NOMO-1 treated with DMSO at 0.1 percent for 48 hours (cell line): ENCODE results near the gene CTTNBP2.

ENCODE experiments used
- DNase-seq: peaks from one replicate; lab custom pipeline; 2025; ENCODE audit not compliant: unreplicated experiment; lab: John Stamatoyannopoulos, UW

CTTNBP2 gene

GRCh38 chr7:117793521-117793920 lies 79.7 kb downstream of the CTTNBP2 start:
- DNase-seq, result no peak

- peak; percentile 62 for DNase-seq
Observed at GRCh38 chr7:117791877-117792780, 81.1 kb downstream of the CTTNBP2 start.

GRCh38 chr7:117790731-117791130 lies 82.5 kb downstream of the CTTNBP2 start:
- no peak for DNase-seq

DNA sequence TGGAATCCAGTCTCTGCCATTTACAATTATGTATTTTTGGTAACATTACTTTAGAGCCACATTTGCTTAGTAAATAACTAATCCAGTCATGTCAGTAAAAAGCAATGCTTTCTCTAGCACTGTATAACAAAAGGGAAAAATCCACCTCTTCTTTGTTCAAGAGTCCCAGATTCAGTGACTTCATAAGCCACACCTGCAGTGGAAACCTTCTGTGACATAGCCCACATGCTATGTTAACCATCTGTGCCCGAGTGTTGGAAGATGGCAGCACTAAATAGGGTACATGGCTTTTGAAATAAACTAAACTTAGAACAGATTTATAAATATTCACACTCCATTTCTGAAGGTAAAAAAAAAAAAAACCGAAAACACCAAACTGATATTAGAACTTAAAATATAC lies 83.0 kb downstream of the CTTNBP2 start:
- DNase-seq, result no peak

- DNase-seq, result no peak
Observed at GRCh38 chr7:117785431-117785830, 87.8 kb downstream of the CTTNBP2 start.

- DNase-seq, result no peak
Observed at GRCh38 chr7:117784315-117784714, 88.9 kb downstream of the CTTNBP2 start.

GRCh38 chr7:117782761-117783160 lies 90.5 kb downstream of the CTTNBP2 start:
- no peak for DNase-seq

DNA sequence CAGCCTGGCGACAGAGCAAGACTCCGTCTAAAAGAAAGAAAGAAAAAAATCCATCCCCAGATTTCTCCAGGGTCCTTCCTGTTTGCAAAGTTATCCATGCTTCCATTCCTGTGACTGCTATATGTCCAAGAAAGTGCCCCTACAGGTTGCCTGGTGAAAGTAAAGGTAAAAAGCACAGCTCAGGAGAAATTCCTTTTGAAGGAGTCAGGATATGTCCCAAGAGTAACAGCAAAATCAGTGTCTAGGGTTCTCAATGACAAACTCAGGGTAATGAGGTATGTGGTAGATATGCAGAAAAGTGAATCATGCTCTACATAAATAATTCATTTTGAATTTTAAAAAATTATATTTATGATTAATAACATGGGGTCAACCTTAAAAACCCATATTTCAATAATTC lies 91.5 kb downstream of the CTTNBP2 start:
- no peak for DNase-seq

GRCh38 chr7:117780832-117781231 lies 92.4 kb downstream of the CTTNBP2 start:
- DNase-seq, result no peak

DNA sequence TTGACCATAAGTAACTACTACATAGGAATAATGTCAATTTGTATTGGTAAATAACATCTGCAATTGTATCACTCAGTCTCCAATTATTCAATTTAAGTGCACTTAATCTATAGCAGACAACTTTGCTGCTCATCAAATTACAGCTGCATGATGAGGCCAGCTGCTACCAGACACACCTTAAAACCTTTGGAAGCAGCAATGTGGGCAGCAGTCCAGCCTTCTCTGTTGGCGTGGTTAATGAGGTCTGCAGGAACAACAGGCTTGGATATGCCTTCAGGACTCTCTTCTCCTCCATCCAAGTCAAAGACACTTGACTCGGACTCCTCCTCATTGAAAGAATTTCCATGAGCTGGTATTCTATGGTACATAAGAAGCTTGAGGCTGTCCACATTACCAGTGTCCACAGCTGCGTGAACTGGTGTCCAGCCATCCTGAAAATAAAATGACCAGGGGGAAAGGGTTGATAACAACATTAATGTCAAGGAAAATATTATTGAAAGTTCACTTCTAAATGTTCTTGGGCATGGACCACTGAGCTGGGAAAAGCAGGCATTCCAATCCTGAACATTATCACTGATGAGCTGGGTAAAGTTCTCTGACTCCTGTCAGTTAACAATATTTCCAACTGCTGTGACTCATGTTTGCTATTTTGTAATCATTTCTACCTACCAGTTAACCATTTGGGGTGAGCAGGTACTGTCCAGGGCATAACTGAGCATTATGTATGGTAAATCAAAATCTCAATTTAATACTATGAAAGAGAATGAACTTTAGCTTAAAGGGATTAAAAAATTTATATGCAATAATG lies 95.7 kb downstream of the CTTNBP2 start:
- no peak for DNase-seq

DNA sequence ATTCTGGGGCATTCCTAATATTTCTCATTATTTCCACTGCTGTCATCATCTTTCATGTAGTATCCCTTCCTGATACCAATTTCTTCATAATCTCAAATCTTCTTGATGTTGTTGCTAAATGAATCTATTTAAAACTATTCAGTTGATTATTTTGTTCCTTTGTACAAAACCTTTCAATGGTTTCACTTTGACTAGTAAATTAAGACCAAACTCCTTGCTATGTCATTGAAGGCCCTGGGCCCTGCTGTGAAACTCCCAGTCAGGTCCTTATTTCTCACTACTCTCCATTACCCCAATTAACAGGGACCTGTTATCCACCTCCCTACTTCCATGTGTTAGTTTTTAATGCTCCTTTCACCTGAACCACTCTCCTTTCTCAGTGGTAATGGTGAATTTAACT lies 97.0 kb downstream of the CTTNBP2 start:
- DNase-seq, result no peak

- peak; percentile 61 for DNase-seq
Observed at GRCh38 chr7:117775801-117776200, 97.4 kb downstream of the CTTNBP2 start.

- no peak for DNase-seq
Observed at GRCh38 chr7:117774943-117775342, 98.3 kb downstream of the CTTNBP2 start.

DNA sequence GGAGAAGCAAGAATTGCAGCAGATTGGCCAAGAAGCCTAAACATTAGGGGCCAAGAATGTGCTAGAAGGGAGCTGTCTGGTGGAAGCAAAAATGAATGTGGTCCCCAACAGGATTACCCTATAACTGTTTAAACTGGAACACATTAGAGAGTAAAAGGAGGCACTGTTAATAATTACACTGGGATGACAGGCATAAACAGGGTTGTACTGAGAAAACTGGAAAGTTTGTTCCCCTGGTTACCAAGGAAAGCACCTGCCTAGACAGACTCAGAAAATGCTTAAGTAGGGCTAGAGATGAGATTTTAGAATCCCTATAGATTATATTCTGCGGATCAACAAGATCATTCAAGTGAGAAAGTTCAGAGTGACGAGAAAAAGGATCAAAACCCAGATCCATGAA lies 100.8 kb downstream of the CTTNBP2 start:
- DNase-seq, result no peak

DNA sequence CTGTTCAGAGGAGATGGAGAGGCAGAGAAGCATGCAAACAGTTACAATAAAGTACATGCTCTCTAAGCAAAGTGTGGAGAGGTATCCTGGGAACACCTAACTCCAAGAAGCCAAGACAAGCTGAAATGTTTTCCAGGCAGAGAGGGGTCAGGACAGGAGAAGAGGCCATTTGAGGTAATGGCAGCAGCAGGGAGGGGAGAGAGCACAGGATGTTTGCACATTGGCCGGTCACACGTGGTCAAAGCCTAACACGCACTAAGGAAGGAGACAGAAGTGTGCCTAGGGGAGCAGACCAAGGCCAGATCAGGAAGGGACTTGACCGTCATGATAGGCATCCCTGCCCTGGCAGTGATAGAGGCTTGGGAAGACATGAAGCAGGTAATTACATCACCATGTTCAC lies 101.5 kb downstream of the CTTNBP2 start:
- DNase-seq, result no peak

DNA sequence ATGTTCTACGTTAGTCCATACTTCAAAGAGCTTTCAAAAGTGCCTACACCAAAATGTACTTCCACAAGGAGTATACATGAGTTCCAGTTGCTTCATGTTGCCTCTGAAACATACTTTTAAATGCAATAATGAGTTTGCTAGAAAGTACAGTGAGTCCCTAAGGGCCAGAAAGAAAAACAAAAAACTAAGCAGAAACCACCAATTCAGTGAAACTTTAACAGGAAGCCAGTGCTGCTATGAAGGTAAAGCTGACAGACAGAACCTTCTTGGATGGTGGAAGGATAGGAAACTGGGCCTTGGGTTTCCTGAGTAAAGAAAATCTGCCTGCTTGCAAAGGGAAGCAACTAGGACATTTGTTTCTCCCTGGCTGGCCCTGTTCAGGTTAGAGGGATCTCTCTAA lies 104.2 kb downstream of the CTTNBP2 start:
- DNase-seq, result no peak

DNA sequence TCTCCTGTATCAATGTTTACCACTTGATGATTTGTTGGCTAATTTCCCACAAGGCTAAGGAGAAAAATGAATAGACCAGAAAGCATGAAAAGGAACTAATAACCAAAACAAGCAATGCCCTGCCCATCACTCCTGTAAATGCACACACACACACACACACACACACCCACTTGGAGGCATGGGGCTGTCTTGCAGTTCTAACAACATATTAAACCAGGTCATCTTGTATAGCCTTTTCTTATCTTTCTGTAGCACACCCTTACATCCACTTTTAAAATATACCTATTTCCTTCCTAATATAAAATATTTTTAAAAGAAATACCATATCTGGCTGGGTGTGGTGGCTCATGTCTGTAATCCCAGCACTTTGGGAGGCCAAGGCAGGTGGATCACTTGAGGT lies 105.3 kb downstream of the CTTNBP2 start:
- DNase-seq, result no peak

DNA sequence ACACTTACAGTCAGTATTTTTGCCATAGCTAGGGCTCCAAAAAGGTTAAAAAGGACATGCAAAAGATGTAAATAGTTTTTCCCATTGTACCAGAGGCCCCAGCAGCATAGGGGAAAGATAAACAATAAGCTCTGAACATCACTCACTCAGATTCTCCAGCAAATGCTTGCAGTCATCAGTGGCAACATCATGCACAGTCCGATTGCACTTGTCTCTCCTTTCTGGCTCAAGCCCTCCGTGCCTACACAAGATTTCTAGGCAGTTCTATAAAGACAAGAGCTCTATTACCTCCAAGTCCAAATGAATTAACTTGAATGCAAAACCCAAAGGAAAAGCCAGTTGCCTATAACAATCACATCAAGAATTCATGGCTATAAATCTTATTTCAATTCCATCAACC lies 106.3 kb downstream of the CTTNBP2 start:
- no peak for DNase-seq

DNA sequence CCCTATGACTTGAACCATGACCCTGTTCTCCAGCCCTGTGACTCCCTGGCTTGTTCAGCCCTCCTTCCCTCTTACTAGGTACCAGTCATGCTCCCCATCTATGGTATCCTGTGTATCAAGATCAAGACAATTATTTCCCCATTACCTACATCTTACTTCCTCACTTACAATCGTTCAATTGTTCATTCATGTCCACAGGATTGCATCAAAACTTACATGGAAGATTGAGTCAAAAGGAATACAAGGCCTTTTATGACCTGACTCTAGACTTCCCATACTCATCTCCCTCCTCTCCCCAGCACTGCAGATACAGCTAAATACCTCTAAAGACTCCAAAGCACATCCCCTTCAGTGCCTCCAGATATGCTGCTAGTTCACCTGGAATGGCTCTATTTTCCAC lies 109.2 kb downstream of the CTTNBP2 start:
- no peak for DNase-seq

GRCh38 chr7:117762055-117762454 lies 111.2 kb downstream of the CTTNBP2 start:
- DNase-seq, result no peak

GRCh38 chr7:117759950-117760640 lies 113.1 kb downstream of the CTTNBP2 start:
- no peak for DNase-seq

DNA sequence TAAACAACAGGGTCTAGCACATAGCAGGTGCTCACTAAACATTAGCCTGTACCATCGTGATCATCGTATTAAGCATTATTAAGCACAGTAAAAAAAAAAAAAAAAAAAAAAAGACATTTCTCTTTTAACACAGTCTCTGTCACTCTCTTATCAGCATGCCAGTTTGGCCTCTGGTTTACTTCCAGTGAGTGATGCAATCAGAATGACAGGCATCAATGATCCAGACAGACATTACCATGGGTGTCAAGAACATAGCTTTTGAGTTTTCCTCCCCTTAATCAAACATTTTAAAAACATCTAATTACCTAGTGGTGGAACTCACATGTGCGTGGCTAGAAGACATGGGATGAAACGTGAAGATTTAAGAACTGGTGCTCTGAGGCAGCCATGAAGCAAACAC lies 115.8 kb downstream of the CTTNBP2 start:
- DNase-seq, result no peak
